ENCODE results near the gene CCDC82.

The CCDC82 gene

DNA sequence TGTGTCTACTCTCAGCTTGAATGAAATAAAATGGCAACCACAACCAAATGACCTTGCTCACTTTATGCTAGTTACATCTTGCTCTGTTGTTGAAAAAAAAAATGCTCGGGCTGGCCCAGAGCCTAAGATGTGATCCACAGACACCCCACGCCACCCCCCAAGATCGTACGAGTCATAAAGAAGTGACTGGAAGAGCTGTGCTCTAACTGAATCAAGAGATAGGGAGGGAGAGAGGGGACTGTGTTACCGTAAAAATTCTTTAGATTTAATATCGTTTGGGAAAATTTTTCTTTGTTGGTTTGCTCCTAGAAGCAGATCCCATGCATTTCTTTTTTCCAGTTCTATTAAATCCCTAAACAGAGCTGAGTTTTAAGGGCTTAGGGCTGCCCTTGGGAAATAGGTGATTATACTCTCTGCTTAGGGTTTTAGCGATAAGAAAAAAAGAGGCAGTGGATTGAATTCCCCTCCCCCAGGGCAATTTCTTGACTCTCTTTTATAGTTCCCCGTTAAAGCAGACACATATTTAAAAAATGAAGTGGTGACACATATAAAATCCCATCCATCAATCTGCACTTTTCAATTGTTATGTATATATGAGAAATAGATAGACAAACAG lies 61.2 kb downstream of the CCDC82 start (continued):
- TF ChIP-seq, protein P1, sequence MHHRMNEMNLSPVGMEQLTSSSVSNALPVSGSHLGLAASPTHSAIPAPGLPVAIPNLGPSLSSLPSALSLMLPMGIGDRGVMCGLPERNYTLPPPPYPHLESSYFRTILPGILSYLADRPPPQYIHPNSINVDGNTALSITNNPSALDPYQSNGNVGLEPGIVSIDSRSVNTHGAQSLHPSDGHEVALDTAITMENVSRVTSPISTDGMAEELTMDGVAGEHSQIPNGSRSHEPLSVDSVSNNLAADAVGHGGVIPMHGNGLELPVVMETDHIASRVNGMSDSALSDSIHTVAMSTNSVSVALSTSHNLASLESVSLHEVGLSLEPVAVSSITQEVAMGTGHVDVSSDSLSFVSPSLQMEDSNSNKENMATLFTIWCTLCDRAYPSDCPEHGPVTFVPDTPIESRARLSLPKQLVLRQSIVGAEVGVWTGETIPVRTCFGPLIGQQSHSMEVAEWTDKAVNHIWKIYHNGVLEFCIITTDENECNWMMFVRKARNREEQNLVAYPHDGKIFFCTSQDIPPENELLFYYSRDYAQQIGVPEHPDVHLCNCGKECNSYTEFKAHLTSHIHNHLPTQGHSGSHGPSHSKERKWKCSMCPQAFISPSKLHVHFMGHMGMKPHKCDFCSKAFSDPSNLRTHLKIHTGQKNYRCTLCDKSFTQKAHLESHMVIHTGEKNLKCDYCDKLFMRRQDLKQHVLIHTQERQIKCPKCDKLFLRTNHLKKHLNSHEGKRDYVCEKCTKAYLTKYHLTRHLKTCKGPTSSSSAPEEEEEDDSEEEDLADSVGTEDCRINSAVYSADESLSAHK (tag by site-specific recombination; IDR thresholded peaks at IDR 0.05): peak; percentile 61
- TF ChIP-seq, protein P2, sequence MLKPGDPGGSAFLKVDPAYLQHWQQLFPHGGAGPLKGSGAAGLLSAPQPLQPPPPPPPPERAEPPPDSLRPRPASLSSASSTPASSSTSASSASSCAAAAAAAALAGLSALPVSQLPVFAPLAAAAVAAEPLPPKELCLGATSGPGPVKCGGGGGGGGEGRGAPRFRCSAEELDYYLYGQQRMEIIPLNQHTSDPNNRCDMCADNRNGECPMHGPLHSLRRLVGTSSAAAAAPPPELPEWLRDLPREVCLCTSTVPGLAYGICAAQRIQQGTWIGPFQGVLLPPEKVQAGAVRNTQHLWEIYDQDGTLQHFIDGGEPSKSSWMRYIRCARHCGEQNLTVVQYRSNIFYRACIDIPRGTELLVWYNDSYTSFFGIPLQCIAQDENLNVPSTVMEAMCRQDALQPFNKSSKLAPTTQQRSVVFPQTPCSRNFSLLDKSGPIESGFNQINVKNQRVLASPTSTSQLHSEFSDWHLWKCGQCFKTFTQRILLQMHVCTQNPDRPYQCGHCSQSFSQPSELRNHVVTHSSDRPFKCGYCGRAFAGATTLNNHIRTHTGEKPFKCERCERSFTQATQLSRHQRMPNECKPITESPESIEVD (tag by site-specific recombination; IDR thresholded peaks at IDR 0.05): peak; percentile 90
- TF ChIP-seq MZF1 (tag by site-specific recombination; IDR thresholded peaks at IDR 0.05; ENCODE audit: borderline replicate concordance) (peak; percentile 66; the same call in 1 of the 2 replicates), TCF7L2 (IDR thresholded peaks at IDR 0.05; ENCODE audit: borderline replicate concordance, low read depth, low read length) (peak; percentile 54; the same call in 1 of the 2 replicates), KLF10 (tag by site-specific recombination; IDR thresholded peaks at IDR 0.05) (peak; percentile 43; the same call in 1 of the 2 replicates), IKZF3 (tag by site-specific recombination; IDR thresholded peaks at IDR 0.05) (0 out of 2 replicates have a peak, but pooled peaks have one; percentile 41), ZEB2 (tag by site-specific recombination; IDR thresholded peaks at IDR 0.05) (0 out of 2 replicates have a peak, but pooled peaks have one; percentile 34)
- TF ChIP-seq, protein P3, sequence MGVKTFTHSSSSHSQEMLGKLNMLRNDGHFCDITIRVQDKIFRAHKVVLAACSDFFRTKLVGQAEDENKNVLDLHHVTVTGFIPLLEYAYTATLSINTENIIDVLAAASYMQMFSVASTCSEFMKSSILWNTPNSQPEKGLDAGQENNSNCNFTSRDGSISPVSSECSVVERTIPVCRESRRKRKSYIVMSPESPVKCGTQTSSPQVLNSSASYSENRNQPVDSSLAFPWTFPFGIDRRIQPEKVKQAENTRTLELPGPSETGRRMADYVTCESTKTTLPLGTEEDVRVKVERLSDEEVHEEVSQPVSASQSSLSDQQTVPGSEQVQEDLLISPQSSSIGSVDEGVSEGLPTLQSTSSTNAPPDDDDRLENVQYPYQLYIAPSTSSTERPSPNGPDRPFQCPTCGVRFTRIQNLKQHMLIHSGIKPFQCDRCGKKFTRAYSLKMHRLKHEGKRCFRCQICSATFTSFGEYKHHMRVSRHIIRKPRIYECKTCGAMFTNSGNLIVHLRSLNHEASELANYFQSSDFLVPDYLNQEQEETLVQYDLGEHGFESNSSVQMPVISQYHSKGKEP (tag by site-specific recombination; IDR thresholded peaks at IDR 0.05): peak; percentile 43; the same call in 1 of the 2 replicates

DNA sequence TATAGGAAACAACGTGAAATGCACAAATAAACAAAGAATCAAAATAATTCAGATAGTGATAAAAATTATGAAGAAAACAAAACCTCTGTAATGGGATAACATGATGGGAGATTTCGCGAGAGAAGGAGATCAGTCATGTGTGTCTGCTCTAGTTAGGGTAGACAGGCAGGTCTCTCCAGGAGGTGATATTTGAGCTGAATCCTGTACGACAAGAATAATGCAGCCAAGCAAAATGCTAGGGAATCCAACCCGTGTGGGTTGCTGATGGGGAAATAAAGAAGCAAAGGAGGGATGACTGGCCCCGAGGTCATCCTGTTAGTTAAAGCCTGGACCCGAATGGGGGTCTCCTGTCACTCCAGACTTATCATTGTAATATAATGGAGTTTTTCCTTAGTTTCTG lies 62.8 kb downstream of the CCDC82 start:
- Histone ChIP-seq H3K4me1 (ENCODE audit: control insufficient read depth, insufficient read depth, low read length) (peaks cover 10% of the 10 kb centered on the region), H3K36me3 (ENCODE audit: control insufficient read depth in 2 of 2, insufficient read depth in 1 of 2, low read length in 2 of 2) (no peaks in the 10 kb centered on the region), H3K27ac (ENCODE audit: extremely low read depth, low read depth, low read length) (no peak overlapping the region), H3K4me3 (ENCODE audit: low read depth, low read length) (no peak overlapping the region), H3K9me3 (ENCODE audit: control insufficient read depth, insufficient read depth, low read depth, low read length) (no peaks in the 10 kb centered on the region)
- POLR2A ChIA-PET: no interaction called here
- TF ChIP-seq GLIS1 (tag by site-specific recombination; IDR thresholded peaks at IDR 0.05) (peak; percentile 55), HOXD13 (CRISPR knock-in tag; IDR thresholded peaks at IDR 0.05; ENCODE audit: borderline replicate concordance) (no peak), ZNF510 (tag by site-specific recombination; IDR thresholded peaks at IDR 0.05; ENCODE audit: insufficient replicate concordance) (no peak)
- CTCF ChIA-PET: no interaction called here

DNA sequence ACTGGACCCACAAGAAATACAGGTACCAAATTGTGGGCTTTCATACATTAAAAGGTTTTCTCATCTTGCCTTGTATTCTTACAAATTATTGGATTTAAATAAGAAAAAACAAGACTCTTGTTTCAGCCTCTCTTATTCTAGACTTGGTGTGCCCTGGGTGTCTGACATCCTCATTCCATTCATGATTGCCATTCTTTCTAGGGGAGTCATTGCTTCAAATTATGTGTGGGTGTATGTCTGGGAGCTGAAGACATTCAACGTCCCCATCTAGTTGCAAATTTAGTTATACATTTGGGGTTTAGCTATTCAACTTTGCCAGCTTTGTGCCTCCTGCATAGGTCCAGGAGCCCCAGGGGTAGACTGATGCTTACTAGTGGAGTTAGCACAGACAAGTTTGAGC lies 64.8 kb downstream of the CCDC82 start:
- Histone ChIP-seq H3K9me3 (ENCODE audit: control insufficient read depth, insufficient read depth, low read depth, low read length) (no peaks in the 10 kb centered on the region), H3K4me3 (ENCODE audit: low read depth, low read length) (no peak overlapping the region), H3K36me3 (ENCODE audit: control insufficient read depth in 2 of 2, insufficient read depth in 1 of 2, low read length in 2 of 2) (no peaks in the 10 kb centered on the region), H3K27ac (ENCODE audit: extremely low read depth, low read depth, low read length) (no peak overlapping the region), H3K4me1 (ENCODE audit: control insufficient read depth, insufficient read depth, low read length) (peaks cover 9% of the 10 kb centered on the region)
- CTCF ChIA-PET: interaction anchor here (0.7 to 3.2 kb wide), 2 partner anchors 18 to 1374 kb away, joined by 3 to 14 read pairs; partner anchors contain the start of gene MAML2
- POLR2A ChIA-PET: interaction anchor here (1.0 to 1.7 kb wide), 2 partner anchors 14 to 18 kb away, joined by 3 to 4 read pairs; partner anchors contain the start of gene MAML2
- TF ChIP-seq ZNF274 (IDR thresholded peaks at IDR 0.05; ENCODE audit: low read length): no peak
- TF ChIP-seq ZNF274 (tag by site-specific recombination; IDR thresholded peaks at IDR 0.05; ENCODE audit: borderline replicate concordance): no peak
- no peak for TF ChIP-seq BCL11A (tag by site-specific recombination; IDR thresholded peaks at IDR 0.05; ENCODE audit: low read depth)
- no peak for TF ChIP-seq ZNF747 (tag by site-specific recombination; IDR thresholded peaks at IDR 0.05)
- TF ChIP-seq ZNF621 (tag by site-specific recombination; IDR thresholded peaks at IDR 0.05): no peak
- no peak for TF ChIP-seq REPIN1 (tag by site-specific recombination; IDR thresholded peaks at IDR 0.05; ENCODE audit: low read depth)
- TF ChIP-seq ZNF707 (tag by site-specific recombination; IDR thresholded peaks at IDR 0.05): no peak
- no peak for TF ChIP-seq ZNF174 (tag by site-specific recombination; IDR thresholded peaks at IDR 0.05)
- TF ChIP-seq, protein P4, sequence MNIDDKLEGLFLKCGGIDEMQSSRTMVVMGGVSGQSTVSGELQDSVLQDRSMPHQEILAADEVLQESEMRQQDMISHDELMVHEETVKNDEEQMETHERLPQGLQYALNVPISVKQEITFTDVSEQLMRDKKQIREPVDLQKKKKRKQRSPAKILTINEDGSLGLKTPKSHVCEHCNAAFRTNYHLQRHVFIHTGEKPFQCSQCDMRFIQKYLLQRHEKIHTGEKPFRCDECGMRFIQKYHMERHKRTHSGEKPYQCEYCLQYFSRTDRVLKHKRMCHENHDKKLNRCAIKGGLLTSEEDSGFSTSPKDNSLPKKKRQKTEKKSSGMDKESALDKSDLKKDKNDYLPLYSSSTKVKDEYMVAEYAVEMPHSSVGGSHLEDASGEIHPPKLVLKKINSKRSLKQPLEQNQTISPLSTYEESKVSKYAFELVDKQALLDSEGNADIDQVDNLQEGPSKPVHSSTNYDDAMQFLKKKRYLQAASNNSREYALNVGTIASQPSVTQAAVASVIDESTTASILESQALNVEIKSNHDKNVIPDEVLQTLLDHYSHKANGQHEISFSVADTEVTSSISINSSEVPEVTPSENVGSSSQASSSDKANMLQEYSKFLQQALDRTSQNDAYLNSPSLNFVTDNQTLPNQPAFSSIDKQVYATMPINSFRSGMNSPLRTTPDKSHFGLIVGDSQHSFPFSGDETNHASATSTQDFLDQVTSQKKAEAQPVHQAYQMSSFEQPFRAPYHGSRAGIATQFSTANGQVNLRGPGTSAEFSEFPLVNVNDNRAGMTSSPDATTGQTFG (tag by site-specific recombination; IDR thresholded peaks at IDR 0.05; ENCODE audit: borderline replicate concordance): no peak
- no peak for TF ChIP-seq ZNF623 (tag by site-specific recombination; IDR thresholded peaks at IDR 0.05)
- TF ChIP-seq, protein P5, sequence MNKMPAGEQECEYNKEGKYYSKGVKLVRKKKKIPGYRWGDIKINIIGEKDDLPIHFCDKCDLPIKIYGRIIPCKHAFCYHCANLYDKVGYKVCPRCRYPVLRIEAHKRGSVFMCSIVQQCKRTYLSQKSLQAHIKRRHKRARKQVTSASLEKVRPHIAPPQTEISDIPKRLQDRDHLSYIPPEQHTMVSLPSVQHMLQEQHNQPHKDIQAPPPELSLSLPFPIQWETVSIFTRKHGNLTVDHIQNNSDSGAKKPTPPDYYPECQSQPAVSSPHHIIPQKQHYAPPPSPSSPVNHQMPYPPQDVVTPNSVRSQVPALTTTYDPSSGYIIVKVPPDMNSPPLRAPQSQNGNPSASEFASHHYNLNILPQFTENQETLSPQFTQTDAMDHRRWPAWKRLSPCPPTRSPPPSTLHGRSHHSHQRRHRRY (tag by site-specific recombination; IDR thresholded peaks at IDR 0.05): no peak
- TF ChIP-seq ZBTB20 (tag by site-specific recombination; IDR thresholded peaks at IDR 0.05): no peak
- no peak for TF ChIP-seq HOXA7 (CRISPR knock-in tag; IDR thresholded peaks at IDR 0.05; ENCODE audit: borderline replicate concordance)
